Keratinocyte (primary cell): ENCODE measurements around the gene IL27RA. TPM values are rescaled to one million over a fixed set of nuclear protein-coding genes. Genes with fewer than 3 reads are reported as not detected.
"Not testable (repeated sequence)": the region's sequence is repeated elsewhere in the genome, so short reads cannot be mapped to it uniquely, and the experiment has no call there.

Experiments used
- DNase-seq: peaks from one replicate; pipeline ENCODE4 v3.0.0-alpha.2; 2011; ENCODE audit warnings: low read depth, missing footprints, low spot score
- FAIRE-seq: peaks from 2 replicates; lab custom pipeline; 2011; peaks lifted over from hg19 to GRCh38; lab: Jason Lieb, UNC
- H2AFZ ChIP-seq: 2 replicates; pipeline ENCODE4 v1.6.0; 2012; ENCODE audit warnings: low read length, control low read depth, inconsistent platforms; ENCODE audit not compliant: control insufficient read depth
- H3K27ac ChIP-seq: 2 replicates; pipeline ENCODE4 v1.5.1; 2011; ENCODE audit warnings: low read length; ENCODE audit not compliant: control insufficient read depth, insufficient read depth
- H3K27me3 ChIP-seq: 3 replicates; pipeline ENCODE4 v1.6.0; 2011; ENCODE audit warnings: low read length; ENCODE audit not compliant: control insufficient read depth, insufficient read depth; ENCODE audit errors: extremely low read depth
- H3K36me3 ChIP-seq, 2 experiments: 2 replicates in 1 of 2; 3 replicates in 1 of 2; pipeline ENCODE4 v1.5.1; 2011; ENCODE audit warnings: low read length in 2 of 2, mild to moderate bottlenecking in 1 of 2; ENCODE audit not compliant: control insufficient read depth in 2 of 2, insufficient read depth in 2 of 2; ENCODE audit errors: extremely low read depth in 1 of 2
- H3K4me1 ChIP-seq: 3 replicates; pipeline ENCODE4 v1.5.1; 2011; ENCODE audit warnings: low read length; ENCODE audit not compliant: control insufficient read depth, insufficient read depth; ENCODE audit errors: extremely low read depth
- H3K4me2 ChIP-seq: 3 replicates; pipeline ENCODE4 v1.6.0; 2011; ENCODE audit warnings: low read depth, low read length; ENCODE audit not compliant: control insufficient read depth, insufficient read depth; ENCODE audit errors: extremely low read depth
- H3K4me3 ChIP-seq, 3 experiments: fragments of 200-600 bp in 1 of 3; sonication (generic) in 1 of 3; 2 replicates in 2 of 3; 3 replicates in 1 of 3; pipeline ENCODE4 v1.5.1; 2011 to 2016; ENCODE audit warnings: low read length in 3 of 3, mild to moderate bottlenecking in 3 of 3, control low read depth in 2 of 3, inconsistent platforms in 1 of 3, low read depth in 1 of 3, mixed read lengths in 1 of 3, mixed run types in 1 of 3, moderate library complexity in 1 of 3; ENCODE audit not compliant: control insufficient read depth in 2 of 3, insufficient read depth in 2 of 3; ENCODE audit errors: extremely low read depth in 1 of 3
- H3K79me2 ChIP-seq: 2 replicates; pipeline ENCODE4 v1.6.0; 2012; ENCODE audit warnings: low read length; ENCODE audit not compliant: control insufficient read depth, insufficient read depth
- H3K9ac ChIP-seq: 3 replicates; pipeline ENCODE4 v1.6.0; 2011; ENCODE audit warnings: low read length; ENCODE audit not compliant: control insufficient read depth, insufficient read depth; ENCODE audit errors: extremely low read depth
- H3K9me1 ChIP-seq: 3 replicates; pipeline ENCODE4 v1.6.0; 2011; ENCODE audit warnings: low read length; ENCODE audit not compliant: control insufficient read depth, insufficient read depth; ENCODE audit errors: extremely low read depth
- H3K9me3 ChIP-seq: 2 replicates; pipeline ENCODE4 v1.5.1; 2012; ENCODE audit warnings: low read depth, low read length; ENCODE audit not compliant: control insufficient read depth
- H4K20me1 ChIP-seq: 3 replicates; pipeline ENCODE4 v1.6.0; 2011; ENCODE audit warnings: low read length; ENCODE audit not compliant: control insufficient read depth, insufficient read depth; ENCODE audit errors: extremely low read depth
- EZH2 ChIP-seq: IDR thresholded peaks from one replicate; pipeline ENCODE4 v1.6.1; 2012; ENCODE audit warnings: inconsistent platforms, mild to moderate bottlenecking, low read length, moderate library complexity
- dilution Hi-C: fragments of 300-500 bp; cut with MboI; formaldehyde crosslinking; loops from one replicate; pipeline ENCODE4 v1.7.0; 2020; ENCODE audit warnings: low sequenced_read_pairs; ENCODE audit not compliant: extremely low pct_ligation_motif_present
- polyA plus RNA-seq, 5 experiments: library from polyadenylated mRNA; depleted of rRNA in 3 of 5; stranded (reverse) in 3 of 5; stranded (forward) in 1 of 5; unstranded in 1 of 5; fragments of >200 nt; gene quantifications; 1 replicate in 1 of 5; 2 replicates in 3 of 5; 3 replicates in 1 of 5; pipeline versions ENCODE4 v1.2.1 to v1.2.3, GENCODE V29; 2011 to 2012; ENCODE audit warnings: missing spikeins in 2 of 5, low read depth in 1 of 5, low replicate concordance in 1 of 5
- TF ChIP-seq, protein P1 (sequence below), 3 experiments: IDR thresholded peaks in 1 of 3; conservative IDR thresholded peaks in 1 of 3; optimal IDR thresholded peaks in 1 of 3; 2 replicates in 2 of 3; 3 replicates in 1 of 3; pipeline versions ENCODE3 to v1.5.1; 2011; ENCODE audit warnings: low read length in 3 of 3, mild to moderate bottlenecking in 3 of 3, moderate library complexity in 2 of 3, control low read depth in 1 of 3, inconsistent platforms in 1 of 3; ENCODE audit not compliant: insufficient read depth in 2 of 3; ENCODE audit errors: extremely low read depth in 1 of 3

The IL27RA gene
- polyA plus RNA-seq, 1 donor (not counting 4 experiments of a cell fraction or from before 2014, with no cell fraction given), result 2.2 TPM

DNA sequence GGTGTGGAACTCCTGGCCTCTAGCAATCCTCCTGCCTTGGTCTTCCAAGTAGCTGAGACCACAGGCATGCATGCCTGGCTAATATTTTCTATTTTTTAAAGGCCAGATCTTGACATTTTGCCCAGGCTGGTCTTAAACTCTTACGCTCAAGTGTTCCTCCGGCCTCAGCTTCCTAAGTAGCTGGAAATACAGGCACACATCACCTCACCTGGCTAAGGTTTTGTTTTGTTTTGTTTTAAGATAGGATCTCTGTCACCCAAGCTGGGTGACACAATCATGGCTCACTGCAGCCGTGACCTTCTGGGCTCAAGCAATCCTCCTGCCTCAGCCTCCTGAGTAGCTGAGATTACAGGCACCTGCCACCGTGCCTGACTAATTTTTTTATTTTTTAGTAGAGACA lies 9.1 kb upstream of the IL27RA start:
- no peak for FAIRE-seq
- peaks cover 4% of the 10 kb centered on the region for H3K4me1 ChIP-seq
- H3K27me3 ChIP-seq, result no peaks in the 10 kb centered on the region
- H3K9me3 ChIP-seq, result no peaks in the 10 kb centered on the region
- no peak overlapping the region for H3K27ac ChIP-seq
- H3K79me2 ChIP-seq, result no peaks in the 10 kb centered on the region
- dilution Hi-C loops, result no loop called here
- no peak overlapping the region for H3K9ac ChIP-seq
- H3K4me2 ChIP-seq, result no peak overlapping the region
- H3K36me3 ChIP-seq, result no peaks in the 10 kb centered on the region
- no peak overlapping the region for H2AFZ ChIP-seq
- no peaks in the 10 kb centered on the region for H4K20me1 ChIP-seq
- H3K4me3 ChIP-seq, result no peak overlapping the region
- TF ChIP-seq EZH2, result no peak
- TF ChIP-seq, protein P1, sequence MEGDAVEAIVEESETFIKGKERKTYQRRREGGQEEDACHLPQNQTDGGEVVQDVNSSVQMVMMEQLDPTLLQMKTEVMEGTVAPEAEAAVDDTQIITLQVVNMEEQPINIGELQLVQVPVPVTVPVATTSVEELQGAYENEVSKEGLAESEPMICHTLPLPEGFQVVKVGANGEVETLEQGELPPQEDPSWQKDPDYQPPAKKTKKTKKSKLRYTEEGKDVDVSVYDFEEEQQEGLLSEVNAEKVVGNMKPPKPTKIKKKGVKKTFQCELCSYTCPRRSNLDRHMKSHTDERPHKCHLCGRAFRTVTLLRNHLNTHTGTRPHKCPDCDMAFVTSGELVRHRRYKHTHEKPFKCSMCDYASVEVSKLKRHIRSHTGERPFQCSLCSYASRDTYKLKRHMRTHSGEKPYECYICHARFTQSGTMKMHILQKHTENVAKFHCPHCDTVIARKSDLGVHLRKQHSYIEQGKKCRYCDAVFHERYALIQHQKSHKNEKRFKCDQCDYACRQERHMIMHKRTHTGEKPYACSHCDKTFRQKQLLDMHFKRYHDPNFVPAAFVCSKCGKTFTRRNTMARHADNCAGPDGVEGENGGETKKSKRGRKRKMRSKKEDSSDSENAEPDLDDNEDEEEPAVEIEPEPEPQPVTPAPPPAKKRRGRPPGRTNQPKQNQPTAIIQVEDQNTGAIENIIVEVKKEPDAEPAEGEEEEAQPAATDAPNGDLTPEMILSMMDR (optimal IDR thresholded peaks at IDR 0.05 in 1 of 3, IDR thresholded peaks at IDR 0.05 in 1 of 3, conservative IDR thresholded peaks at IDR 0.05 in 1 of 3; ENCODE audit: extremely low read depth in 1 of 3, insufficient read depth in 2 of 3, low read length in 3 of 3), result no peak
- no peak for DNase-seq
- no peaks in the 10 kb centered on the region for H3K9me1 ChIP-seq

DNA sequence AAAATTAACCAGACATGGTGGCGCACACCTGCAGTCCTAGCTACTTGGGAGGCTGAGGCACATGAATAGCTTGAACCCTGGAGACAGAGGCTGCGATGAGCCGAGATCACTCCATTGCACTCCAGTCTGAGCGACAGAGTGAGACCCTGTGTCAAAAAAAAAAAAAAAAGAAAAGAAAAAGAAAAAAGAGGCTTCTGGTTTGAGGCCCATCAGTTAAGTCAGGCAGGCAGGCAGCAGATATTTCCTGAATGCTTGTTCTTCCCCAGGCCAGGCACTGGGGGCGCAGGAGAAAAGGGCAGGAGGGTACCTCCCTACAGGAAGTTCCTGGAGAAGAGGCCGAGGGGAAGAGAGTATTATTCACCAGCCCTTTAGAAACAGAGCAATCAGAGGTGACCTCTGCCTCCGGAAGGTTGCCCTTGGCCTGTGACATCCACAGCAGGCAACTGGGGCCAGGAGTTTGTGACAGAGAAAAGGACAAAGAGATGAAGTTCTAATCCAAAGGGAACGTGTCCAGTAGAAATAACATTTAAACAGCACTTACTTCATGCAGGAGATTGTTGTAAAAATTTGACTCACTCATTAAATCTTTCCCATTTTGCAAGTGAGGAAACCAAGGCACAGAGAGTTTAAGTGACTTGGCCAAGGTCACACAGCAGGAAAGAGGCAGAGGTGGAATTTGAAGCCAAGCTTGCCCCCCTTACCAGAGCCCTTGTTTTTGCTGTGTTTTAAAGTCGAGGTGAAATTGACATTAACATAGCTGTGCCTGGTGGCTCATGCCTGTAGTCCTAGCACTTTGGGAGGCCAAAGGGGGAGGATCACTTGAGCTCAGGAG lies 7.9 kb upstream of the IL27RA start:
- dilution Hi-C loops, result no loop called here
- Histone ChIP-seq H3K4me3 (no peak overlapping the region), H3K9me1 (no peaks in the 10 kb centered on the region), H2AFZ (no peak overlapping the region), H3K4me2 (no peak overlapping the region), H3K9ac (no peak overlapping the region), H3K27ac (no peak overlapping the region), H3K36me3 (no peaks in the 10 kb centered on the region), H3K27me3 (no peaks in the 10 kb centered on the region), H3K79me2 (no peaks in the 10 kb centered on the region), H4K20me1 (no peaks in the 10 kb centered on the region), H3K4me1 (peaks cover 4% of the 10 kb centered on the region), H3K9me3 (no peaks in the 10 kb centered on the region)
- DNase-seq (no peak), FAIRE-seq (no peak)
- TF ChIP-seq, protein P1 (optimal IDR thresholded peaks at IDR 0.05 in 1 of 3, IDR thresholded peaks at IDR 0.05 in 1 of 3, conservative IDR thresholded peaks at IDR 0.05 in 1 of 3; ENCODE audit: extremely low read depth in 1 of 3, insufficient read depth in 2 of 3, low read length in 3 of 3), result peak; percentile 35 to 47 (median 41)
- TF ChIP-seq EZH2, result no peak

DNA sequence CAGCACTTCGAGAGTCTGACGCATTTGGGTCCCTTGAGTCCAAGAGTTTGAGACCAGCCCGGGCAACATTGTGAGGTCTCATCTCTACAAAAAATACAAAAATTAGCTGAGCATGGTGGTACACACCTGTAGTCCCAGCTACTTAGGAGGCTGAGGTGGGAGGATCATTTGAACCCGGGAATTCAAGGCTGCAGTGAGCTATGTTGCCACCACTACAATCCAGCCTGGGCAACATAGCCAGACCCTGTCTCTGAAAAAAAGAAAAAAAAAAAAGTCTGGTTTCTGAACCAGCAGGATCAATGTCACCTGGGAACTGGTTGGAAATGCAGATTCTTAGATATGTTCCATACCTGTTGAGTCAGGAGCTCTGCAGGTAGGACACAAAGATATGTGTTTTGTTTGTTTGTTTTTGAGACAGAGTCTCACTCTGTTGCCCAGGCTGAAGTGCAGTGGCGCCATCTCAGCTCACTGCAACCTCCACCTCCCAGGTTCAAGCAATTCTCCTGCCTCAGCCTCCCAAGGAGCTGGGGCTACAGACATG lies 4.8 kb upstream of the IL27RA start:
- H3K27ac ChIP-seq, dilution Hi-C loops, H3K9me3 ChIP-seq, H3K9ac ChIP-seq, H4K20me1 ChIP-seq, H3K4me1 ChIP-seq, H3K4me2 ChIP-seq, H3K79me2 ChIP-seq, FAIRE-seq, H2AFZ ChIP-seq, H3K9me1 ChIP-seq, H3K36me3 ChIP-seq, DNase-seq, H3K27me3 ChIP-seq, H3K4me3 ChIP-seq: not testable (repeated sequence)
